NCI-H1694 treated with DMSO at 0.1 percent for 48 hours (cell line): ENCODE measurements around the gene ZCCHC3.

Experiments used
- DNase-seq: peaks from one replicate; lab custom pipeline; 2025; lab: John Stamatoyannopoulos, UW

Gene ZCCHC3

DNA sequence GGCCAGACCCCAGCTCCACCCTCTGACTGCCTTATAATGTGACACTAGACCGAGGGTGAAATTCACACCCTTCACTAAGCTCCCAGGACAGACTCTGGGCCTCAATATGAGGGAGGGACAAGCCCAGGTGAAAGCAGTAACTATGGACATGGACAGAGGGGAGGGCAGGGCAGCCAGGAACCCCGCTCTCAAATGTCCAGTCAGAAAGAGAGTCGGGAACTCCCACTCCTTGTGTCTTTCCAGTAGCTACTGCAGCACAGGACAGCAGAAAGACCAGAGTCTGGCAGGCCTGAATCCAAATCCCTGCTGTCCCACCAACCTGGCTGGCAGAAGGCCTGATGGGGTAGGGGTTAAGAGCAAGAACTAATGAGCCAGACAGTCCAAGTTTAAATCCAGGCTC lies 13.2 kb upstream of the ZCCHC3 start:
- no peak for DNase-seq

DNA sequence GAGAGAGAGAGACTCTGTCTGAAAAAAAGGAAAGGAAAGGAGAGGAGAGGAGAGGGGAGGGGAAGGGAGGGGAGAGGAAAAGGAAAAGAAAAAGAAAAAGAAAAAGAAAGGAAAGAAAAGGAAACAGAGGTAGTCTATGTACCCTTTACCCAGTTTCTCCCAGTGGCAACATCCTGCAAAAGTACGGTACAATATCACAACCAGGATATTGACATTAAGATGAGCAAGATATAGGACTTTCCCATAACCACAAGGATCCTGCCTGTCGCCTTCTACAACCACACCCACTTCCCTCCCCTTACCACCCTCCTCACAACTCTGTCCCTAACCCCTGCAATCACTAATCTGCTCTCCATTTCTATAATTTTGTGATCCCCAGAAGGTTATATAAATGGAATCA lies 10.9 kb upstream of the ZCCHC3 start:
- no peak for DNase-seq

DNA sequence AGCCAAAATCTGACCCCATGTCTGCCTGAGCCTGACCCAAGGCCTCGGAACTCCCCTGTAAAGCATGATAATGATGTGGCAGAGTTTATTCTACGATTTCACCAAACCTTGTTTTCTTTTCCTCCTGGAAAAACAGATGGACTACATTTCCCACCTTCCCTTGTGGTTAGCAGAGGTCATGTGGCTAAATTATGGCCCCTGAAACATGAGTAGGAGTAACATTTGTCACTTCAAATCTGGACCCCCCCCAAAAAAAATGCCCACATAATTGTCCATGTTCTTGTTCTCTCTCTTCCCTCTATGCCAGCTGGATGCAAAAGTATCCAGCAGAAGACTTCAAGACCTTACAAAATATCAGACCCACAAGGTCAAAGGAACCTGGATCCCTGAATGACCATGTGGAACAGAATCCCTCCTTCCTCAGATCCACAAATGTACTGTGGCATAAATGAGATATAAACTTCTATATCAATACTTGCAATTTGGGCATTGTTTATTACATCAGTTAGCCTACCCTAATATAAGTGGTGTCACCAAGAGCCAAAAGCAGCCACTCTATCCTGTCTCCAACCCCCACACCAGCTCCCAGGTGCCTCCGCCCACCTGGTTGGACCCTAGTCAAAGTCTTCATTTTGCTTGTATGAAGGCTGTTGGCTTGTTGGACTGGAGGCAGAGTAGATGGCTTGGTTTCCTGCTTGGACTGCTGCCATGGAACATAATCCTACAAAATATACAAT lies 8.2 kb upstream of the ZCCHC3 start:
- DNase-seq: no peak

DNA sequence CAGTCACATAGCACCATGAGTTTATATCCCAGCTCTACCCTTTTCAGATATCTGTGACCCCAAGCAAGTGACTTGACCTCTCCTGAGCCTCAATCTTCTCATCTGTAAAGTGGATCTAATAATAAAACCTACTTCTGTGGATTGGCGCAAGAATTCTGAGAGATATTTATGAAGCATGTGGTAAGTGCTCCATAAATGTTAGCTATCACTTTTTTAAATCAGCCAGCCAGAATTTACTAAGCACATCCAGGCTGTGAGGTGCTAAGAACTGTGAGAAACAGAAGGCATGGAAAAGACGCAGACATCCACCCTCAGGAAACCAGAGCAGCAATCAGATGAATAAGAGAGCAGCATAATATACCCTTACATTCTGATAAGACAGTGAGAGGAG lies 7.7 kb upstream of the ZCCHC3 start:
- no peak for DNase-seq

- DNase-seq: peak; percentile 76
These were observed 7.1 kb upstream of the ZCCHC3 start, which contains the start of gene C20orf96 for GRCh38 chr20:290084-290831. Gene C20orf96 (minus strand): TSS chr20:290750. CDS start chr20:290610, 140 bp downstream.

- DNase-seq: no peak
These were observed 2.8 kb upstream of the ZCCHC3 start for GRCh38 chr20:294602-295001.

DNA sequence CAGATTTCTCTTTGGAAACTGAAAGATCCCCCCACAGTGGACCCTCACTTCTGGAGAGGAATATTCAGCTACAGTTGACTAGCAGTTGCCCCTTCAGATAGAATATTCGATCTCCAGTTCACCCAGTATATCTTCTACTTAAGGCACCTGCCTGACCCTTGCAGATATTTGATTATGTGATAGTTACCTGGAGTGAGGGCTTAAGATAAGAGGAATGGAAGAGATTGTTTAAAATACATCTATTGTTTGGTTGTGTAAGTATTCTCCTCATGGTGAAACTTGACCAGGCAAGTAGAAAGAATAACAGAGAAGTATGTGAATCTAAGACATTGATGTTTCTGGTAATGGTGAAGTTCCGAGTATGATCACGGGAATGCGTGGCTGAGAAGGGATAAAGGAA lies 1.6 kb upstream of the ZCCHC3 start:
- DNase-seq: no peak

DNA sequence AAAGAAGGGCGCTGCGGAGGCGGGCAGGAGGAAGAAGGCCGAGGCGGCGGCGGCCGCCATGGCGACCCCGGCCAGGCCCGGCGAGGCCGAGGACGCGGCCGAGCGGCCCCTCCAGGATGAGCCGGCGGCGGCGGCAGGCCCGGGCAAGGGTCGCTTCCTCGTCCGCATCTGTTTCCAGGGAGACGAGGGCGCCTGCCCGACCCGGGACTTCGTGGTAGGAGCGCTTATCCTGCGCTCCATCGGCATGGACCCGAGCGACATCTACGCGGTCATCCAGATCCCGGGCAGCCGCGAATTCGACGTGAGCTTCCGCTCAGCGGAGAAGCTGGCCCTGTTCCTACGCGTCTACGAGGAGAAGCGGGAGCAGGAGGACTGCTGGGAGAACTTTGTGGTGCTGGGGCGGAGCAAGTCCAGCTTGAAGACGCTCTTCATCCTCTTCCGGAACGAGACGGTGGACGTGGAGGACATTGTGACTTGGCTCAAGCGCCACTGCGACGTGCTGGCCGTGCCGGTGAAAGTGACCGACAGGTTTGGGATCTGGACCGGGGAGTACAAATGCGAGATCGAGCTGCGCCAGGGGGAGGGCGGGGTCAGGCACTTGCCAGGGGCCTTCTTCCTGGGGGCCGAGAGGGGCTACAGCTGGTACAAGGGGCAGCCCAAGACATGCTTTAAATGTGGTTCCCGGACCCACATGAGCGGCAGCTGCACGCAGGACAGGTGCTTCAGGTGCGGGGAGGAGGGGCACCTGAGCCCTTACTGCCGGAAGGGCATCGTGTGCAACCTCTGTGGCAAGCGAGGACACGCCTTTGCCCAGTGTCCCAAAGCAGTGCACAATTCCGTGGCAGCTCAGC lies 780 bp downstream of the ZCCHC3 start:
- no peak for DNase-seq

DNA sequence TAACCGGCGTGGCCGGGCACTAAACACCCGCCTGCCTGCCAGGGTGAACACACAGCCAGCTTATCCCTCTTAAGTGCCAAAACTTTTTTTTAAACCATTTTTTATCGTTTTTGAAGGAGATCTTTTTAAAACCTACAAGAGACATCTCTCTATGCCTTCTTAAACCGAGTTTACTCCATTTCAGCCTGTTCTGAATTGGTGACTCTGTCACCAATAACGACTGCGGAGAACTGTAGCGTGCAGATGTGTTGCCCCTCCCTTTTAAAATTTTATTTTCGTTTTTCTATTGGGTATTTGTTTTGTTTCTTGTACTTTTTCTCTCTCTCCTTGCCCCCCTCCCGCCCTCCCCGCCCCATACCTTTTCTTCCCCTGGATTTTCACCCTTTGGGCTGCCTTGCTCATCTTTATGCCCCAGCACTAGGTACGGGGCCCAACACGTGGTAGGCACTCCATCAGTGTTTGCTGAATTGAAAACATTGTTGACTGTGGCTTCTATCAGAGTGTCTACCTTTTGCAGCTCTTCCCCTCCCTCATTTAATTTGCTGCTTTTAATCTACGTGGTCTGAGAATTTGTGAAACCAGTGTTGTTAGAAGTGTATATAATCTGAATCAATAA lies 1.5 kb downstream of the ZCCHC3 start:
- no peak for DNase-seq

GRCh38 chr20:300345-300990 lies 3.1 kb downstream of the ZCCHC3 start:
- DNase-seq: no peak

DNA sequence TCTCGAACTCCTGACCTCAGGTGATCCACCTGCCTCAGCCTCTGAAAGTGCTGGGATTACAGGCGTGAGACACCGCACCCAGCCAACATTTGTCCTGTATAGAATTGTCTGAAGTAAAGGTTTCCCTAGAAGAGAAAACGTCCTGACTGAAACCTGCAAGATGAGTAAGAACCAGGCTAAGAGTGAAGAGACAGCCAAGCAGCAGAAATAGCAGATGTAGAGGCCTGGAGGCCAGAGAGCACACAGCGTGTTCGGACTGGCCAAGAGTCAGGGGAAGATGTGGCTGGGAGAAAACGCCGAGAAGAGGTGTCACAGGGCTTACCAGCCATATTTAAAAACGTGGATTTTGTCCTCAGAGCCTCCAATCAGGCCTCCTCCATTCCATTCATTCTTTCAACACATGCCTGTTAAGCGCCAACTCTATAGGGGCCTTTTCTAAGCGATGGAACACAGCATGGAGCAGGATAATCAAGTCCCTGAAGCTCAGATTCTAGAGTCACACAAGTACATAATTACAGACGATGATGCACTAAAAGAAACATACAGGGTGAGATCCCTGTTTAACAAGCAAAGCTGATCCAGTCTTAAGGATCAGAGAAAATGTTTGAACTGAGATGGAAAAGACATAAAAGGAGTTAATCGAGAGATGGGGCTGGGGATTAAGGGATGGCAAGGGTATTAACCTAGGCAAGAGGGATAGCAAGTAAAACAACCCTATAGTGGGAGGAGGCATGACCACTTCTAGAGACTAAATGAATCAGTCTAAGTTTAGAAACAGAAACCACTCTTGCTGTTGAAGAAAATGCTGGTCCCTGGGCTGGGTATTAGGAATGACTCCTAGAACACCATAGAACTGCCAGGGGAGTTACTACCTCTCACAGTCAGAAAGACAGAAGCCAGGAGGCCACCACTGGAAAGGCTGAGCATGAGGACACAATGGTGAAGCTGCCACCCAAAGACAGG lies 4.8 kb downstream of the ZCCHC3 start:
- no peak for DNase-seq

DNA sequence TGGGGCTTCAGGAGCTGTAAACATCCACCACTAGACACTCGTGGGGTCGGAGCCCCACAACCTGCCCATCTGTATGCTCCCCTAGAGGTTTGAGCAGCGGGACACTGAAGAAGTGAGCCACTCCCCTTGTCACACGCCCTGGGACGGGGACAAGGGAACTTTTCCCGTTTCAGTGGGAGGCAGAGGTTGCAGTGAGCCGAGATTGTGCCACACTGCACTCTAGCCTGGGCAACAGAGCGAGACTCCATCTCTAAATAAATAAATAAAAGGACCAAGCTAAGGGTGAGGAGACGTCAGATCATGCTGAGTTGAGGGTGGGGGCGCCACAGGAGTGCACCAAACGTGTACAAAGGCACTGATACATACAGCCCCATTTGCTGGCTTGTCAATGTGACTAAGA lies 8.4 kb downstream of the ZCCHC3 start:
- DNase-seq: no peak

- DNase-seq: no peak
These were observed 11.2 kb downstream of the ZCCHC3 start for GRCh38 chr20:308427-309038.

- no peak for DNase-seq
These were observed 12.0 kb downstream of the ZCCHC3 start for GRCh38 chr20:309306-309840.

GRCh38 chr20:309841-310644 lies 12.7 kb downstream of the ZCCHC3 start:
- peak; percentile 88 for DNase-seq

DNA sequence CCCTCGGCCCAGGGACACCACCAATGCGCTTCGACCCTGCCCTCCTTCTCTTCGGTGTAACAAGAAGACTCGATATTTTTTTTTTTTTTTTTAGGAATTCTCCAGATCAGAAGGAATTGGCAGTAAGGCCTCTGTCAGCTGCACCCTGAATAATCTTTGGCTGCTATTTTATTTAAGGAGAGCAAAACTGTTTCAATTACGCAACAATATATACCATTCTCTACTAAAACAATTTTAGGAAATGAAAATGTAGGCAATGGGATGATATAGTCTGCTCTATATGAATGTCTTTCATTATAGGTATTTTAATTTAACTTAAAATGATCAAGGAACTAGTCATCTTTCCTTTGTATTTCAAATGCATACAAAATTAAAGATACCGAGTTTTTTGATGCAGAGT lies 13.3 kb downstream of the ZCCHC3 start:
- DNase-seq: no peak

- no peak for DNase-seq
These were observed 14.2 kb downstream of the ZCCHC3 start for GRCh38 chr20:311609-312008.

- DNase-seq: no peak
These were observed 14.7 kb downstream of the ZCCHC3 start for GRCh38 chr20:312067-312466.

GRCh38 chr20:312866-313265 lies 15.5 kb downstream of the ZCCHC3 start:
- no peak for DNase-seq
